ENCODE measurements around the gene ETNK2. TPM values are rescaled to one million over a fixed set of nuclear protein-coding genes. Genes with fewer than 3 reads are reported as not detected.

The ETNK2 gene
- polyA plus RNA-seq, 2 of the 4 experiments (the other 2 are of a cell fraction), result 3.4 to 5.2 TPM

DNA sequence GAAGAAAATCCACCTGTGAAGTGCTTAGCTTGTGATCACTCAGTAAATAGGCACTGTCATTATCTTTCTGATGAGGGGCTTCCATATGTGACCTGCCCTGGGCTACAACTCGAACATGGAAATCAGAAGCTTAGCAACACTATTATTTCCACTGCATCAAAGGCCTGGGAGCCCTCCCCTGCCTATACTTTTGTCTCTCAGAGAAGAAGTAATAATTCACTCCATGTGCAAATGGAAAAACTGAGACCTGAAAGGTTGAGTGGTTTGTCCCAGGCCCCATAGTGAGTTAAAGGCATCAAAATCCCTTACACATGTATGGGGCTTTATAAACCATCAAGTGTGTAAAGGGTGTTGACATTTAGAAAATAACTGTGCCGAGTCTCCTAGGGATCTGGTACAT lies 58.1 kb downstream of the ETNK2 start:
- Histone ChIP-seq H3K4me3 (no peak overlapping the region), H3K27ac (peak overlapping the region; percentile 66 to 80), H3K9me3 (no peaks in the 10 kb centered on the region), H3K4me2 (peak overlapping the region; percentile 78), H3K4me1 (peaks cover 27% of the 10 kb centered on the region)
- no peak for TF ChIP-seq NPAS2 (CRISPR knock-in tag; IDR thresholded peaks at IDR 0.05; ENCODE audit: borderline replicate concordance)
- no peak for TF ChIP-seq ZSCAN20 (CRISPR knock-in tag; IDR thresholded peaks at IDR 0.05)
- no peak for TF ChIP-seq HOXA7 (CRISPR knock-in tag; IDR thresholded peaks at IDR 0.05)
- no peak for TF ChIP-seq TP53 (CRISPR knock-in tag; IDR thresholded peaks at IDR 0.05)
- TF ChIP-seq, protein P1, sequence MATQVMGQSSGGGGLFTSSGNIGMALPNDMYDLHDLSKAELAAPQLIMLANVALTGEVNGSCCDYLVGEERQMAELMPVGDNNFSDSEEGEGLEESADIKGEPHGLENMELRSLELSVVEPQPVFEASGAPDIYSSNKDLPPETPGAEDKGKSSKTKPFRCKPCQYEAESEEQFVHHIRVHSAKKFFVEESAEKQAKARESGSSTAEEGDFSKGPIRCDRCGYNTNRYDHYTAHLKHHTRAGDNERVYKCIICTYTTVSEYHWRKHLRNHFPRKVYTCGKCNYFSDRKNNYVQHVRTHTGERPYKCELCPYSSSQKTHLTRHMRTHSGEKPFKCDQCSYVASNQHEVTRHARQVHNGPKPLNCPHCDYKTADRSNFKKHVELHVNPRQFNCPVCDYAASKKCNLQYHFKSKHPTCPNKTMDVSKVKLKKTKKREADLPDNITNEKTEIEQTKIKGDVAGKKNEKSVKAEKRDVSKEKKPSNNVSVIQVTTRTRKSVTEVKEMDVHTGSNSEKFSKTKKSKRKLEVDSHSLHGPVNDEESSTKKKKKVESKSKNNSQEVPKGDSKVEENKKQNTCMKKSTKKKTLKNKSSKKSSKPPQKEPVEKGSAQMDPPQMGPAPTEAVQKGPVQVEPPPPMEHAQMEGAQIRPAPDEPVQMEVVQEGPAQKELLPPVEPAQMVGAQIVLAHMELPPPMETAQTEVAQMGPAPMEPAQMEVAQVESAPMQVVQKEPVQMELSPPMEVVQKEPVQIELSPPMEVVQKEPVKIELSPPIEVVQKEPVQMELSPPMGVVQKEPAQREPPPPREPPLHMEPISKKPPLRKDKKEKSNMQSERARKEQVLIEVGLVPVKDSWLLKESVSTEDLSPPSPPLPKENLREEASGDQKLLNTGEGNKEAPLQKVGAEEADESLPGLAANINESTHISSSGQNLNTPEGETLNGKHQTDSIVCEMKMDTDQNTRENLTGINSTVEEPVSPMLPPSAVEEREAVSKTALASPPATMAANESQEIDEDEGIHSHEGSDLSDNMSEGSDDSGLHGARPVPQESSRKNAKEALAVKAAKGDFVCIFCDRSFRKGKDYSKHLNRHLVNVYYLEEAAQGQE (IDR thresholded peaks at IDR 0.05), result no peak
- TF ChIP-seq, protein P2, sequence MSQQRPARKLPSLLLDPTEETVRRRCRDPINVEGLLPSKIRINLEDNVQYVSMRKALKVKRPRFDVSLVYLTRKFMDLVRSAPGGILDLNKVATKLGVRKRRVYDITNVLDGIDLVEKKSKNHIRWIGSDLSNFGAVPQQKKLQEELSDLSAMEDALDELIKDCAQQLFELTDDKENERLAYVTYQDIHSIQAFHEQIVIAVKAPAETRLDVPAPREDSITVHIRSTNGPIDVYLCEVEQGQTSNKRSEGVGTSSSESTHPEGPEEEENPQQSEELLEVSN (IDR thresholded peaks at IDR 0.05; ENCODE audit: borderline replicate concordance, low read depth), result no peak
- TF ChIP-seq RCOR1 (IDR thresholded peaks at IDR 0.05; ENCODE audit: low read depth, low read length), result no peak
- TF ChIP-seq EP300 (IDR thresholded peaks at IDR 0.05), result no peak
- TF ChIP-seq MAZ (IDR thresholded peaks at IDR 0.05; ENCODE audit: borderline replicate concordance, low read depth, low read length), result no peak
- no peak for TF ChIP-seq FOSL2 (IDR thresholded peaks at IDR 0.05)
- TF ChIP-seq FOSL2 (CRISPR knock-in tag; IDR thresholded peaks at IDR 0.05), result no peak
- TF ChIP-seq, protein P3, sequence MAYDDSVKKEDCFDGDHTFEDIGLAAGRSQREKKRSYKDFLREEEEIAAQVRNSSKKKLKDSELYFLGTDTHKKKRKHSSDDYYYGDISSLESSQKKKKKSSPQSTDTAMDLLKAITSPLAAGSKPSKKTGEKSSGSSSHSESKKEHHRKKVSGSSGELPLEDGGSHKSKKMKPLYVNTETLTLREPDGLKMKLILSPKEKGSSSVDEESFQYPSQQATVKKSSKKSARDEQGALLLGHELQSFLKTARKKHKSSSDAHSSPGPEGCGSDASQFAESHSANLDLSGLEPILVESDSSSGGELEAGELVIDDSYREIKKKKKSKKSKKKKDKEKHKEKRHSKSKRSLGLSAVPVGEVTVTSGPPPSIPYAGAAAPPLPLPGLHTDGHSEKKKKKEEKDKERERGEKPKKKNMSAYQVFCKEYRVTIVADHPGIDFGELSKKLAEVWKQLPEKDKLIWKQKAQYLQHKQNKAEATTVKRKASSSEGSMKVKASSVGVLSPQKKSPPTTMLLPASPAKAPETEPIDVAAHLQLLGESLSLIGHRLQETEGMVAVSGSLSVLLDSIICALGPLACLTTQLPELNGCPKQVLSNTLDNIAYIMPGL (CRISPR knock-in tag; IDR thresholded peaks at IDR 0.05; ENCODE audit: borderline replicate concordance), result no peak
- no peak for TF ChIP-seq HOXB13 (CRISPR knock-in tag; IDR thresholded peaks at IDR 0.05; ENCODE audit: low read depth)
- TF ChIP-seq, protein P4, sequence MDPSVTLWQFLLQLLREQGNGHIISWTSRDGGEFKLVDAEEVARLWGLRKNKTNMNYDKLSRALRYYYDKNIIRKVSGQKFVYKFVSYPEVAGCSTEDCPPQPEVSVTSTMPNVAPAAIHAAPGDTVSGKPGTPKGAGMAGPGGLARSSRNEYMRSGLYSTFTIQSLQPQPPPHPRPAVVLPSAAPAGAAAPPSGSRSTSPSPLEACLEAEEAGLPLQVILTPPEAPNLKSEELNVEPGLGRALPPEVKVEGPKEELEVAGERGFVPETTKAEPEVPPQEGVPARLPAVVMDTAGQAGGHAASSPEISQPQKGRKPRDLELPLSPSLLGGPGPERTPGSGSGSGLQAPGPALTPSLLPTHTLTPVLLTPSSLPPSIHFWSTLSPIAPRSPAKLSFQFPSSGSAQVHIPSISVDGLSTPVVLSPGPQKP (IDR thresholded peaks at IDR 0.05; ENCODE audit: low read depth, low read length), result no peak
- no peak for TF ChIP-seq ESRRA (IDR thresholded peaks at IDR 0.05; ENCODE audit: borderline replicate concordance, low read length)
- TF ChIP-seq, protein P5, sequence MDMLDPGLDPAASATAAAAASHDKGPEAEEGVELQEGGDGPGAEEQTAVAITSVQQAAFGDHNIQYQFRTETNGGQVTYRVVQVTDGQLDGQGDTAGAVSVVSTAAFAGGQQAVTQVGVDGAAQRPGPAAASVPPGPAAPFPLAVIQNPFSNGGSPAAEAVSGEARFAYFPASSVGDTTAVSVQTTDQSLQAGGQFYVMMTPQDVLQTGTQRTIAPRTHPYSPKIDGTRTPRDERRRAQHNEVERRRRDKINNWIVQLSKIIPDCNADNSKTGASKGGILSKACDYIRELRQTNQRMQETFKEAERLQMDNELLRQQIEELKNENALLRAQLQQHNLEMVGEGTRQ (IDR thresholded peaks at IDR 0.05), result no peak
- TF ChIP-seq BHLHE40 (IDR thresholded peaks at IDR 0.05; ENCODE audit: low read depth, low read length), result no peak
- TF ChIP-seq POLR2AphosphoS2 (conservative IDR thresholded peaks at IDR 0.05; ENCODE audit: low read length), result no peak
- no peak for TF ChIP-seq RARB (CRISPR knock-in tag; IDR thresholded peaks at IDR 0.05)
- TF ChIP-seq, protein P6, sequence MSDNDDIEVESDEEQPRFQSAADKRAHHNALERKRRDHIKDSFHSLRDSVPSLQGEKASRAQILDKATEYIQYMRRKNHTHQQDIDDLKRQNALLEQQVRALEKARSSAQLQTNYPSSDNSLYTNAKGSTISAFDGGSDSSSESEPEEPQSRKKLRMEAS (IDR thresholded peaks at IDR 0.05), result no peak
- no peak for TF ChIP-seq HOXB5 (CRISPR knock-in tag; IDR thresholded peaks at IDR 0.05)
- ChIA-PET CTCF (interaction anchor here (0.8 to 0.9 kb wide), 3 partner anchors 21 to 222 kb away, joined by 3 to 4 read pairs (median 3); partner anchors contain the start of gene SOX13), POLR2A (interaction anchor here (0.9 kb wide), 1 partner anchor 21 kb away, joined by 3 read pairs; the partner anchor contains the start of gene SOX13)
- DNase-seq (ENCODE audit: low read depth in 1 of 2, low spot score in 1 of 2) (no peak), FAIRE-seq (no peak), ATAC-seq (no peak)
- 79% methylated on average over 2 of the region's 2 CpGs for WGBS (ENCODE audit: missing lambda C conversion rate)

Measured in A549 (cell line).